SK-N-SH treated with all-trans-retinoic acid at 6 μM for 48 hours (cell line): ENCODE data around the gene ANKRD23.

ENCODE experiments used
- ATAC-seq: fragments of 200-7000 bp; cut with Tn5 transposase; 3 replicates; pipeline ENCODE4 v1.9.1; 2020; ENCODE audit warnings: mild to moderate bottlenecking, moderate library complexity
- ARNTL ChIP-seq: fragments of 450-650 bp; formaldehyde crosslinking; IDR thresholded peaks from 2 replicates; pipeline ENCODE4 v1.5.0; 2020; ENCODE audit warnings: low read depth, mild to moderate bottlenecking, moderate library complexity, borderline replicate concordance
- CSDC2 ChIP-seq: fragments of 250-450 bp; sonication (Bioruptor Pico); IDR thresholded peaks from 2 replicates; pipeline ENCODE4 v1.5.0; 2020; ENCODE audit warnings: mild to moderate bottlenecking, moderate library complexity
- CSRNP3 ChIP-seq: fragments of 250-450 bp; sonication (Bioruptor Pico); IDR thresholded peaks from 2 replicates; pipeline ENCODE4 v1.5.1; 2021; ENCODE audit warnings: mild to moderate bottlenecking, moderate library complexity
- ESRRG ChIP-seq: fragments of 250-450 bp; sonication (Bioruptor Pico); IDR thresholded peaks from 2 replicates; pipeline ENCODE4 v1.6.1; 2021; ENCODE audit warnings: mild to moderate bottlenecking
- ISL1 ChIP-seq: fragments of 250-450 bp; sonication (Bioruptor Pico); IDR thresholded peaks from 2 replicates; pipeline ENCODE4 v2.1.2; 2022; ENCODE audit warnings: mild to moderate bottlenecking, moderate library complexity
- OSR1 ChIP-seq: fragments of 250-450 bp; sonication (Bioruptor Pico); IDR thresholded peaks from 2 replicates; pipeline ENCODE4 v1.8.0; 2022; ENCODE audit warnings: moderate library complexity, mild to moderate bottlenecking, inconsistent platforms
- PATZ1 ChIP-seq: fragments of 250-450 bp; sonication (Bioruptor Pico); IDR thresholded peaks from 2 replicates; pipeline ENCODE4 v1.8.0; 2020; ENCODE audit warnings: mild to moderate bottlenecking, moderate library complexity, borderline replicate concordance
- PPARA ChIP-seq: fragments of 250-450 bp; sonication (Bioruptor Pico); IDR thresholded peaks from 2 replicates; pipeline ENCODE4 v1.5.0; 2020; ENCODE audit warnings: mild to moderate bottlenecking, borderline replicate concordance
- RARB ChIP-seq: fragments of 250-450 bp; sonication (Bioruptor Pico); IDR thresholded peaks from 2 replicates; pipeline ENCODE4 v1.8.0; 2021; ENCODE audit warnings: mild to moderate bottlenecking, moderate library complexity
- TCF4 ChIP-seq: fragments of 250-450 bp; sonication (Bioruptor Pico); IDR thresholded peaks from 2 replicates; pipeline ENCODE4 v1.8.0; 2021; ENCODE audit warnings: mild to moderate bottlenecking, moderate library complexity, borderline replicate concordance
- TOX ChIP-seq: fragments of 250-450 bp; sonication (Bioruptor Pico); IDR thresholded peaks from 2 replicates; pipeline ENCODE4 v1.8.0; 2021; ENCODE audit warnings: mild to moderate bottlenecking, moderate library complexity, borderline replicate concordance
- TSHZ2 ChIP-seq: fragments of 250-450 bp; sonication (Bioruptor Pico); IDR thresholded peaks from 2 replicates; pipeline ENCODE4 v1.5.0; 2020; ENCODE audit warnings: mild to moderate bottlenecking, moderate library complexity
- ZC3H10 ChIP-seq: fragments of 250-450 bp; sonication (Bioruptor Pico); IDR thresholded peaks from 2 replicates; pipeline ENCODE4 v1.5.1; 2021; ENCODE audit warnings: mild to moderate bottlenecking, moderate library complexity
- ZFP3 ChIP-seq: fragments of 250-450 bp; sonication (Bioruptor Pico); IDR thresholded peaks from 2 replicates; pipeline ENCODE4 v1.5.0; 2020; ENCODE audit warnings: mild to moderate bottlenecking, moderate library complexity
- ZNF8 ChIP-seq: fragments of 450-650 bp; formaldehyde crosslinking; IDR thresholded peaks from 2 replicates; pipeline ENCODE4 v1.5.0; 2020; ENCODE audit warnings: mild to moderate bottlenecking, moderate library complexity

Gene ANKRD23

GRCh38 chr2:96825057-96825456 is 18.8 kb downstream of the ANKRD23 start (continued):
- no peak for TF ChIP-seq TCF4 (CRISPR knock-in tag)

- peak; percentile 62 for ATAC-seq
- TF ChIP-seq PPARA: no peak
- TF ChIP-seq ISL1 (CRISPR knock-in tag): peak; percentile 24; the same call in 1 of the 2 replicates
Observed at GRCh38 chr2:96824079-96824870, 19.5 kb downstream of the ANKRD23 start.

GRCh38 chr2:96823198-96823597 is 20.6 kb downstream of the ANKRD23 start:
- no peak for TF ChIP-seq OSR1 (CRISPR knock-in tag)
- no peak for TF ChIP-seq ESRRG (CRISPR knock-in tag)
- TF ChIP-seq ZFP3 (CRISPR knock-in tag): no peak
- TF ChIP-seq TOX (CRISPR knock-in tag): no peak
- TF ChIP-seq TCF4 (CRISPR knock-in tag): no peak
- no peak for TF ChIP-seq RARB (CRISPR knock-in tag)
- TF ChIP-seq PATZ1 (CRISPR knock-in tag): no peak
- no peak for TF ChIP-seq ZNF8 (CRISPR knock-in tag)
- TF ChIP-seq ARNTL (CRISPR knock-in tag): no peak
- TF ChIP-seq ZC3H10 (CRISPR knock-in tag): no peak
- ATAC-seq: peak; percentile 53

GRCh38 chr2:96822786-96823185 is 21.0 kb downstream of the ANKRD23 start:
- no peak for TF ChIP-seq CSRNP3 (CRISPR knock-in tag)
- ATAC-seq: no peak; the same call in 2 of the 3 replicates

- ATAC-seq: no peak
- no peak for TF ChIP-seq OSR1 (CRISPR knock-in tag)
- TF ChIP-seq ZNF8 (CRISPR knock-in tag): no peak
- no peak for TF ChIP-seq ARNTL (CRISPR knock-in tag)
- TF ChIP-seq, all 23 proteins: peak for 0
Observed at GRCh38 chr2:96821113-96821675, 22.6 kb downstream of the ANKRD23 start.

- no peak for TF ChIP-seq CSDC2 (CRISPR knock-in tag)
- no peak for TF ChIP-seq PATZ1 (CRISPR knock-in tag)
- no peak for TF ChIP-seq ARNTL (CRISPR knock-in tag)
- TF ChIP-seq TSHZ2 (CRISPR knock-in tag): no peak
- TF ChIP-seq TCF4 (CRISPR knock-in tag): no peak
- no peak for ATAC-seq
Observed at GRCh38 chr2:96819876-96820511, 23.8 kb downstream of the ANKRD23 start.
